ENCODE measurements around the gene EFL1. TPM values are rescaled to one million over a fixed set of nuclear protein-coding genes. Genes with fewer than 3 reads are reported as not detected.
"Not testable (repeated sequence)": the region's sequence is repeated elsewhere in the genome, so short reads cannot be mapped to it uniquely, and the experiment has no call there.

Gene EFL1
- total and polyA plus RNA-seq, 2 of the 4 experiments (the other 2 are of a cell fraction) = 10.1 to 24.6 TPM

DNA sequence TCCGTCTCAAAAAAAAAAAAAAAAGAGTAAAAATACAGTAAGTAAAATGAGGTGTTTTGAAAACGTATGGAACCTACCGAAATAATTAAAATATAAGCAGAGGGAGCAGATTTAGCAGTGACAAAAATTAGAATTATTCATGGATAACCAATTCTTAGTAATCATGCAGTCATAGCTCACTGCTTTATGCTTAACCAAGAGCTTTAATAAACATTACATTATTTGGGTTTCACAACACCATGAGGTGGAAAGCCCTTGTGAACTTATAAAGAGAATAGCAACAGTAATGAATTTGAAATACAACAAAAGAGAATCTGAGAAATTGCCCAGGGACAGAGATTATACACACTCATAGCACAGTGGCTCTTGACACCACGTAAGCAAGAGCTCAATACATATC, 70.1 kb downstream of the EFL1 start:
- dilution Hi-C loops (cut with HindIII; ENCODE audit: low sequenced_read_pairs, unreplicated experiment) = not testable (repeated sequence)

More for the DNA sequence above, 70.1 kb downstream of the EFL1 start:
- H3K4me1 ChIP-seq (ENCODE audit: control insufficient read depth, insufficient read depth, low read length); H2BK15ac ChIP-seq (ENCODE audit: low read depth, low read length); H2AK5ac ChIP-seq (ENCODE audit: low read depth, low read length); H4K8ac ChIP-seq (ENCODE audit: low read depth in 2 of 2, low read length in 2 of 2); H2AK9ac ChIP-seq (replicated peaks; ENCODE audit: low read depth, low read length, poor library complexity); H2AFZ ChIP-seq (replicated peaks; ENCODE audit: low read length, poor library complexity); BruUV-seq (replicated peaks); POLR2A ChIA-PET (ENCODE audit: unreplicated experiment); H2BK120ac ChIP-seq (ENCODE audit: low read depth, low read length); H3K9me3 ChIP-seq (ENCODE audit: control insufficient read depth, insufficient read depth, low read length); H3K14ac ChIP-seq (replicated peaks; ENCODE audit: low read depth, low read length); H3K36me3 ChIP-seq (ENCODE audit: control insufficient read depth, insufficient read depth, low read length); H3K27ac ChIP-seq (ENCODE audit: insufficient read depth, low read length); H4K91ac ChIP-seq (ENCODE audit: insufficient read depth, low read depth, low read length); H3K23ac ChIP-seq (ENCODE audit: low read depth, low read length); CTCF ChIA-PET; intact Hi-C loops (cut with micrococcal nuclease); H3K9me1 ChIP-seq (ENCODE audit: insufficient read depth, low read length); H3K56ac ChIP-seq (ENCODE audit: extremely low read depth, insufficient read depth, low read length); H3K4ac ChIP-seq (ENCODE audit: low read depth, low read length); H3K4me2 ChIP-seq (ENCODE audit: low read depth, low read length); H4K20me1 ChIP-seq (ENCODE audit: insufficient read depth, low read length); H3K9ac ChIP-seq (ENCODE audit: low read depth, low read length); H3K18ac ChIP-seq (ENCODE audit: low read depth, low read length); H2BK20ac ChIP-seq (ENCODE audit: low read depth, low read length); H3K4me3 ChIP-seq (ENCODE audit: insufficient read depth, low read depth, low read length); H3K27me3 ChIP-seq (ENCODE audit: control insufficient read depth, insufficient read depth, low read length); H4K5ac ChIP-seq (ENCODE audit: low read depth, low read length); H2BK5ac ChIP-seq (ENCODE audit: low read depth, low read length, poor library complexity, severe bottlenecking); H3K79me1 ChIP-seq (ENCODE audit: low read depth in 1 of 2, low read length in 2 of 2): not testable (repeated sequence)
- DNase-seq (peak; percentile 46), ATAC-seq (ENCODE audit: low read depth) (peak; percentile 44; the same call in 1 of the 2 replicates)
- in situ Hi-C loops (cut with MboI; ENCODE audit: low sequenced_read_pairs) = loop anchor here (10.0 kb wide), 1 partner anchor 778 kb away; no protein-coding TSS in a partner anchor
- WGBS, 2 experiments (ENCODE audit: extremely low coverage in 2 of 2, insufficient read length in 1 of 2) = no CpG with 5 or more reads among the region's 4 CpGs
- TF ChIP-seq CEBPB (IDR thresholded peaks at IDR 0.05; ENCODE audit: low read depth, low read length) = 0 out of 2 replicates have a peak, but pooled peaks have one; percentile 22
